ENCODE measurements around the gene RGSL1. TPM values are rescaled to one million over a fixed set of nuclear protein-coding genes. Genes with fewer than 3 reads are reported as not detected.

RGSL1 gene
- not detected in 2 replicates for polyA plus RNA-seq
- polyA minus RNA-seq = not detected in 2 replicates

DNA sequence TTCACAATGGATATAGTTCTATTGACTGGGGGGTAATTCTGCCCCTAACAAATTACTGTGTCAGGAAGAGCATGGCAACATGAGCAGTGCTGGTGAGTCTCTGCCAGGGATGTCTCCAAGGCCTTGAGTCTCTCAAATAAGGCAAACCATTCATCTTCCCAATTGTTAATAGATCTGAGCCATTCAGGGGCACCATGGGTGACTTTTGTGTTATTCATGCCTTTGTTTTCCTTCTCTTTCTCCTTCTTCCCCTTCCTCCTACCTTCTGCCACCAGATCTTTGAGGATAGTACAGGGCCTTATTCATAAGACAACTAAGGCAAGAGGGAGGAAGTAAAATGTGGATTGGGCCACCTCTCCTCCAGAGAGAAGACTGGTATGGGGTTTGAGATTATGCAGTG is at the start of gene RGSL1:
Gene RGSL1 (plus strand): TSS at position 60 of the 400 bp plus-strand sequence. CDS start 20 bp downstream, at position 80.
- no peaks in the 10 kb centered on the region for H3K79me2 ChIP-seq (replicated peaks; ENCODE audit: insufficient read depth, low read length)
- no peaks in the 10 kb centered on the region for H3K27me3 ChIP-seq (ENCODE audit: insufficient read depth, low read depth, low read length)
- H3K9me3 ChIP-seq (ENCODE audit: low read length) = no peaks in the 10 kb centered on the region
- H2AFZ ChIP-seq (ENCODE audit: low read depth, low read length) = no peak within 1 kb of the TSS
- no peaks in the 10 kb centered on the region for H3F3A ChIP-seq (ENCODE audit: insufficient read depth, low read length, poor library complexity, severe bottlenecking)
- no peaks in the 10 kb centered on the region for H3K36me3 ChIP-seq (ENCODE audit: insufficient read depth, low read length)
- H3K9me2 ChIP-seq (ENCODE audit: insufficient read depth, low read length) = no peaks in the 10 kb centered on the region
- H3K27ac ChIP-seq (ENCODE audit: low read length) = no peak within 1 kb of the TSS
- H3K4me2 ChIP-seq (ENCODE audit: low read length) = no peak within 1 kb of the TSS
- no peak within 1 kb of the TSS for H3K4me3 ChIP-seq (ENCODE audit: low read length)
- no peak for TF ChIP-seq MXI1 (conservative IDR thresholded peaks at IDR 0.05; ENCODE audit: poor library complexity, severe bottlenecking)
- TF ChIP-seq, protein P1, sequence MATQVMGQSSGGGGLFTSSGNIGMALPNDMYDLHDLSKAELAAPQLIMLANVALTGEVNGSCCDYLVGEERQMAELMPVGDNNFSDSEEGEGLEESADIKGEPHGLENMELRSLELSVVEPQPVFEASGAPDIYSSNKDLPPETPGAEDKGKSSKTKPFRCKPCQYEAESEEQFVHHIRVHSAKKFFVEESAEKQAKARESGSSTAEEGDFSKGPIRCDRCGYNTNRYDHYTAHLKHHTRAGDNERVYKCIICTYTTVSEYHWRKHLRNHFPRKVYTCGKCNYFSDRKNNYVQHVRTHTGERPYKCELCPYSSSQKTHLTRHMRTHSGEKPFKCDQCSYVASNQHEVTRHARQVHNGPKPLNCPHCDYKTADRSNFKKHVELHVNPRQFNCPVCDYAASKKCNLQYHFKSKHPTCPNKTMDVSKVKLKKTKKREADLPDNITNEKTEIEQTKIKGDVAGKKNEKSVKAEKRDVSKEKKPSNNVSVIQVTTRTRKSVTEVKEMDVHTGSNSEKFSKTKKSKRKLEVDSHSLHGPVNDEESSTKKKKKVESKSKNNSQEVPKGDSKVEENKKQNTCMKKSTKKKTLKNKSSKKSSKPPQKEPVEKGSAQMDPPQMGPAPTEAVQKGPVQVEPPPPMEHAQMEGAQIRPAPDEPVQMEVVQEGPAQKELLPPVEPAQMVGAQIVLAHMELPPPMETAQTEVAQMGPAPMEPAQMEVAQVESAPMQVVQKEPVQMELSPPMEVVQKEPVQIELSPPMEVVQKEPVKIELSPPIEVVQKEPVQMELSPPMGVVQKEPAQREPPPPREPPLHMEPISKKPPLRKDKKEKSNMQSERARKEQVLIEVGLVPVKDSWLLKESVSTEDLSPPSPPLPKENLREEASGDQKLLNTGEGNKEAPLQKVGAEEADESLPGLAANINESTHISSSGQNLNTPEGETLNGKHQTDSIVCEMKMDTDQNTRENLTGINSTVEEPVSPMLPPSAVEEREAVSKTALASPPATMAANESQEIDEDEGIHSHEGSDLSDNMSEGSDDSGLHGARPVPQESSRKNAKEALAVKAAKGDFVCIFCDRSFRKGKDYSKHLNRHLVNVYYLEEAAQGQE (IDR thresholded peaks at IDR 0.05; ENCODE audit: borderline replicate concordance) = no peak
- no peaks in the 10 kb centered on the region for H4K20me1 ChIP-seq (ENCODE audit: insufficient read depth)
- H3K9ac ChIP-seq (ENCODE audit: low read length) = no peak within 1 kb of the TSS

DNA sequence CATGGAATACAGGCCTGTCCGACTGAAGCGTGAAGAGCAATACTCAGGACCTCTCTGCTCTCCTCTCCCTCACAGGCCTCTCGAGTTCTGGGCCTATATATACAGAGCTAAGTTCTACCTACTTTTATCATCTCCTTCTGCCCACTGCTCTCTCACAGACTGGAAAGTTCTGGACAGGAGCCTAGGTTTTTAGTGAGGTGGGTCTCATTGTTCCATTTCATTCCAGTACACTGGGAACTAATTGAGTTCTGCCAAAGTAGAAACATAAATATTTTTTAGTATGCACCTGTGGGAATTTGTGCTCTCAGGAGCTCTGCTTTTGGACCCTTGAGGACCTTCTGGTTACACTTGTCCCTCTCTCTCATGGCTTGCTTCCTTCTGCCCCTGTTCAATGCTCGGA is 49.4 kb upstream of the RGSL1 start, which contains the start of gene TEDDM1:
Gene TEDDM1 (minus strand): TSS at position 101 of the 400 bp plus-strand sequence. CDS start 182 bp downstream, outside the sequence.
- TF ChIP-seq TAF1 (IDR thresholded peaks at IDR 0.05; ENCODE audit: low read depth) = no peak
- no peak for TF ChIP-seq EP300 (conservative IDR thresholded peaks at IDR 0.05; ENCODE audit: poor library complexity, severe bottlenecking)
- TF ChIP-seq SMC3 (conservative IDR thresholded peaks at IDR 0.05; ENCODE audit: poor library complexity) = no peak
- TF ChIP-seq POLR2AphosphoS5 (IDR thresholded peaks at IDR 0.05) = no peak
- TF ChIP-seq, protein P2, sequence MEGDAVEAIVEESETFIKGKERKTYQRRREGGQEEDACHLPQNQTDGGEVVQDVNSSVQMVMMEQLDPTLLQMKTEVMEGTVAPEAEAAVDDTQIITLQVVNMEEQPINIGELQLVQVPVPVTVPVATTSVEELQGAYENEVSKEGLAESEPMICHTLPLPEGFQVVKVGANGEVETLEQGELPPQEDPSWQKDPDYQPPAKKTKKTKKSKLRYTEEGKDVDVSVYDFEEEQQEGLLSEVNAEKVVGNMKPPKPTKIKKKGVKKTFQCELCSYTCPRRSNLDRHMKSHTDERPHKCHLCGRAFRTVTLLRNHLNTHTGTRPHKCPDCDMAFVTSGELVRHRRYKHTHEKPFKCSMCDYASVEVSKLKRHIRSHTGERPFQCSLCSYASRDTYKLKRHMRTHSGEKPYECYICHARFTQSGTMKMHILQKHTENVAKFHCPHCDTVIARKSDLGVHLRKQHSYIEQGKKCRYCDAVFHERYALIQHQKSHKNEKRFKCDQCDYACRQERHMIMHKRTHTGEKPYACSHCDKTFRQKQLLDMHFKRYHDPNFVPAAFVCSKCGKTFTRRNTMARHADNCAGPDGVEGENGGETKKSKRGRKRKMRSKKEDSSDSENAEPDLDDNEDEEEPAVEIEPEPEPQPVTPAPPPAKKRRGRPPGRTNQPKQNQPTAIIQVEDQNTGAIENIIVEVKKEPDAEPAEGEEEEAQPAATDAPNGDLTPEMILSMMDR (IDR thresholded peaks at IDR 0.05; ENCODE audit: poor library complexity, severe bottlenecking) = no peak
- TF ChIP-seq, protein P1 (IDR thresholded peaks at IDR 0.05; ENCODE audit: borderline replicate concordance) = no peak
- no peak for TF ChIP-seq RAD21 (conservative IDR thresholded peaks at IDR 0.05)
- no peak for TF ChIP-seq EZH2 (IDR thresholded peaks at IDR 0.05; ENCODE audit: borderline replicate concordance, insufficient read depth, low read length, poor library complexity, severe bottlenecking)
- no peak for TF ChIP-seq MXI1 (conservative IDR thresholded peaks at IDR 0.05; ENCODE audit: poor library complexity, severe bottlenecking)
- Histone ChIP-seq H3K79me2 (replicated peaks; ENCODE audit: insufficient read depth, low read length) (no peaks in the 10 kb centered on the region), H4K20me1 (ENCODE audit: insufficient read depth) (no peaks in the 10 kb centered on the region), H3K9me2 (ENCODE audit: insufficient read depth, low read length) (no peaks in the 10 kb centered on the region), H2AFZ (ENCODE audit: low read depth, low read length) (no peak within 1 kb of the TSS), H3K36me3 (ENCODE audit: insufficient read depth, low read length) (no peaks in the 10 kb centered on the region), H3K4me2 (ENCODE audit: low read length) (no peak within 1 kb of the TSS), H3F3A (ENCODE audit: insufficient read depth, low read length, poor library complexity, severe bottlenecking) (no peaks in the 10 kb centered on the region), H3K4me3 (ENCODE audit: low read length) (no peak within 1 kb of the TSS), H3K9ac (ENCODE audit: low read length) (no peak within 1 kb of the TSS), H3K9me3 (ENCODE audit: low read length) (no peaks in the 10 kb centered on the region), H3K27ac (ENCODE audit: low read length) (no peak within 1 kb of the TSS), H3K27me3 (ENCODE audit: insufficient read depth, low read depth, low read length) (no peaks in the 10 kb centered on the region)

Data from neural cell (in vitro differentiated cells).